H9 (cell line): Measurements from ENCODE around the gene OSTF1. TPM values are rescaled to one million over a fixed set of nuclear protein-coding genes. Genes with fewer than 3 reads are reported as not detected.

ENCODE experiments used
- DNase-seq: peaks from one replicate; pipeline ENCODE4 v3.0.0-alpha.2; 2017
- H2AFZ ChIP-seq: one replicate; pipeline ENCODE4 v1.6.1; 2013; ENCODE audit warnings: mild to moderate bottlenecking, low read length, control low read depth, moderate library complexity
- H2AK5ac ChIP-seq: 2 replicates; pipeline ENCODE4 v1.6.1; 2013; ENCODE audit warnings: low read length, control low read depth, mixed read lengths; ENCODE audit not compliant: insufficient read length
- H2BK120ac ChIP-seq: one replicate; pipeline ENCODE4 v1.6.1; 2013; ENCODE audit warnings: low read depth, mild to moderate bottlenecking, low read length, control low read depth, inconsistent platforms; ENCODE audit not compliant: poor library complexity, severe bottlenecking
- H2BK12ac ChIP-seq: 2 replicates; pipeline ENCODE4 v1.6.1; 2013; ENCODE audit warnings: low read length, control low read depth, mixed read lengths, low read depth; ENCODE audit not compliant: insufficient read length
- H2BK15ac ChIP-seq: 2 replicates; pipeline ENCODE4 v1.6.1; 2013; ENCODE audit warnings: low read depth, low read length, control low read depth
- H2BK20ac ChIP-seq: one replicate; pipeline ENCODE4 v1.6.1; 2013; ENCODE audit warnings: low read depth, mild to moderate bottlenecking, low read length, control low read depth, inconsistent platforms; ENCODE audit not compliant: poor library complexity, severe bottlenecking
- H2BK5ac ChIP-seq: 2 replicates; pipeline ENCODE4 v1.6.1; 2013; ENCODE audit warnings: low read length, control low read depth, mixed read lengths; ENCODE audit not compliant: insufficient read length
- H3K14ac ChIP-seq: 2 replicates; pipeline ENCODE4 v1.6.1; 2013; ENCODE audit warnings: low read length, control low read depth; ENCODE audit not compliant: insufficient read depth
- H3K18ac ChIP-seq: 2 replicates; pipeline ENCODE4 v1.6.1; 2013; ENCODE audit warnings: low read depth, mild to moderate bottlenecking, mixed read lengths, low read length, control low read depth; ENCODE audit not compliant: insufficient read length
- H3K23ac ChIP-seq: 2 replicates; pipeline ENCODE4 v1.6.1; 2013; ENCODE audit warnings: low read length, control low read depth, mixed read lengths, low read depth; ENCODE audit not compliant: insufficient read length
- H3K23me2 ChIP-seq: 2 replicates; pipeline ENCODE4 v1.6.1; 2013; ENCODE audit warnings: low read depth, mild to moderate bottlenecking, mixed read lengths, low read length, control low read depth; ENCODE audit not compliant: insufficient read length, poor library complexity, severe bottlenecking
- H3K27ac ChIP-seq: 2 replicates; pipeline ENCODE4 v1.5.1; 2013; ENCODE audit warnings: low read length, control low read depth, mixed read lengths, low read depth; ENCODE audit not compliant: insufficient read length
- H3K27me3 ChIP-seq: 2 replicates; pipeline ENCODE4 v1.6.1; 2013; ENCODE audit warnings: low read length, control low read depth, inconsistent platforms; ENCODE audit not compliant: insufficient read depth
- H3K4ac ChIP-seq: 2 replicates; pipeline ENCODE4 v1.6.1; 2013; ENCODE audit warnings: low read depth, mild to moderate bottlenecking, control low read depth, inconsistent platforms, low read length, moderate library complexity
- H3K4me1 ChIP-seq: 2 replicates; pipeline ENCODE4 v1.6.1; 2013; ENCODE audit warnings: low read length, control low read depth, inconsistent platforms; ENCODE audit not compliant: insufficient read depth
- H3K4me2 ChIP-seq: 2 replicates; pipeline ENCODE4 v1.6.1; 2013; ENCODE audit warnings: low read length, control low read depth, mixed read lengths; ENCODE audit not compliant: insufficient read length, insufficient read depth
- H3K56ac ChIP-seq: 2 replicates; pipeline ENCODE4 v1.6.1; 2013; ENCODE audit warnings: low read depth, mild to moderate bottlenecking, mixed read lengths, low read length, control low read depth; ENCODE audit not compliant: insufficient read length
- H3K79me1 ChIP-seq: 2 replicates; pipeline ENCODE4 v1.6.1; 2013; ENCODE audit warnings: low read depth, mild to moderate bottlenecking, moderate library complexity, low read length, control low read depth, inconsistent platforms; ENCODE audit not compliant: insufficient read depth, poor library complexity, severe bottlenecking
- H3K79me2 ChIP-seq: 2 replicates; pipeline ENCODE4 v1.6.1; 2013; ENCODE audit warnings: low read length, control low read depth, inconsistent platforms; ENCODE audit not compliant: insufficient read depth
- H3K9ac ChIP-seq: 2 replicates; pipeline ENCODE4 v1.6.1; 2013; ENCODE audit warnings: low read length, control low read depth, mixed read lengths; ENCODE audit not compliant: insufficient read length; ENCODE audit errors: extremely low read depth
- H3K9me3 ChIP-seq: one replicate; pipeline ENCODE4 v1.6.1; 2013; ENCODE audit warnings: low read depth, low read length, inconsistent platforms; ENCODE audit not compliant: control insufficient read depth
- H3T11ph ChIP-seq: one replicate; pipeline ENCODE4 v1.6.1; 2013; ENCODE audit warnings: mild to moderate bottlenecking, low read length, control low read depth, inconsistent platforms
- H4K20me1 ChIP-seq: one replicate; pipeline ENCODE4 v1.6.1; 2013; ENCODE audit not compliant: control insufficient read depth, insufficient read length, insufficient read depth
- H4K5ac ChIP-seq: 2 replicates; pipeline ENCODE4 v1.6.1; 2013; ENCODE audit warnings: low read depth, mild to moderate bottlenecking, mixed read lengths, low read length, control low read depth; ENCODE audit not compliant: insufficient read length
- H4K8ac ChIP-seq: replicated peaks from 2 replicates; pipeline ENCODE4 v1.6.1; 2013; ENCODE audit warnings: low read length, control low read depth, mixed read lengths, low read depth; ENCODE audit not compliant: insufficient read length
- H4K91ac ChIP-seq: 2 replicates; pipeline ENCODE4 v1.6.1; 2013; ENCODE audit warnings: low read depth, mild to moderate bottlenecking, moderate library complexity, mixed read lengths, low read length, control low read depth; ENCODE audit not compliant: insufficient read length
- H3K27ac Mint-ChIP-seq, 3 experiments: 2 replicates in 2 of 3; 3 replicates in 1 of 3; pipeline ENCODE4 v1.8.0; 2020 to 2021; ENCODE audit warnings: mixed read lengths in 3 of 3, mild to moderate bottlenecking in 1 of 3, moderate library complexity in 1 of 3
- H3K27me3 Mint-ChIP-seq: 2 replicates; pipeline ENCODE4 v1.8.0; 2021; ENCODE audit warnings: low read depth, mild to moderate bottlenecking, moderate library complexity, mixed read lengths
- H3K36me3 Mint-ChIP-seq, 3 experiments: 2 replicates in 2 of 3; 3 replicates in 1 of 3; pipeline ENCODE4 v1.8.0; 2020 to 2021; ENCODE audit warnings: low read depth in 3 of 3, mixed read lengths in 3 of 3; ENCODE audit not compliant: insufficient read depth in 1 of 3
- H3K4me1 Mint-ChIP-seq, 2 experiments: 2 replicates each; pipeline ENCODE4 v1.8.0; 2020; ENCODE audit warnings: mixed read lengths in 2 of 2
- H3K4me3 Mint-ChIP-seq, 2 experiments: 2 replicates in 1 of 2; 3 replicates in 1 of 2; pipeline ENCODE4 v1.8.0; 2020 to 2021; ENCODE audit warnings: mild to moderate bottlenecking in 2 of 2, mixed read lengths in 2 of 2, moderate library complexity in 1 of 2
- H3K9me3 Mint-ChIP-seq, 2 experiments: 2 replicates in 1 of 2; 3 replicates in 1 of 2; pipeline ENCODE4 v1.8.0; 2020; ENCODE audit warnings: mild to moderate bottlenecking in 2 of 2, mixed read lengths in 2 of 2, moderate library complexity in 1 of 2
- WGBS: extraction: QIAGEN DNeasy Blood & Tissue Kit; methylation state at CpG from one replicate; pipeline ENCODE4 v1.1.7; 2013; ENCODE audit warnings: missing lambda C conversion rate, low lambda C conversion rate, mixed read lengths; ENCODE audit not compliant: insufficient read length; ENCODE audit errors: extremely low coverage; 5-methylcytosine and 5-hydroxymethylcytosine counted together
- total RNA-seq: library from RNA; stranded (reverse); gene quantifications from 2 replicates; pipeline ENCODE4 v1.2.1, GENCODE V29; 2021
- TF ChIP-seq, protein P1 (sequence below): fragments of 200-600 bp; sonication (generic); conservative IDR thresholded peaks from 3 replicates; pipeline ENCODE4 v1.8.0; 2021; ENCODE audit warnings: antibody characterized with exemption, mild to moderate bottlenecking

OSTF1 gene
- total RNA-seq, 1 experiment from 2014 or later, result 16.1 TPM

DNA sequence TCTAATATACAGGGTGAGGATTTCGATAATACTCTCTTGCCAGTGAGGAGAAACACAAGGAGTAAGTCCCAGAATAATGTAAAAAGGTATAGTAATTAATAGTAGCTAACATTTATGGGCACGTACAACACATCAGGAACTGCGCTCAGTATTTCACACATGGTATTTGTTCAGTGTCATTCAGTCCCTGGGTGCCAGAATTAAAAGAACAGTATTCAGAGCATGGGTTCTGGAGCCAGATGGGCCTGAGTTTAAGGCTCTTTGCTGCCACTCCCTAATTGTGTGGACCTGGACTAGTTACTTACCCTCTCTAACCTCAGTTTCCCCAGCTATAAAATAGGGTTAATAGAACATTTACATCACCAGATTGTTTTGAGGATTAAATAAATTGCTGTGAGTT, 16.3 kb downstream of the OSTF1 start:
- H3K23ac ChIP-seq, result no peak overlapping the region
- DNase-seq, result no peak
- H3K9me3 Mint-ChIP-seq, result no peaks in the 10 kb centered on the region
- H4K20me1 ChIP-seq, result no peaks in the 10 kb centered on the region
- H3K18ac ChIP-seq, result no peak overlapping the region
- H3K56ac ChIP-seq, result no peak overlapping the region
- H2BK12ac ChIP-seq, result no peak overlapping the region
- no peak overlapping the region for H2BK5ac ChIP-seq
- no peak overlapping the region for H3K4me3 Mint-ChIP-seq
- no peak overlapping the region for H3K4me2 ChIP-seq
- no peaks in the 10 kb centered on the region; the same call in 1 of the 2 replicates for H3K4me1 ChIP-seq
- no peak overlapping the region for H2AFZ ChIP-seq
- no peak overlapping the region for H2BK20ac ChIP-seq
- H2AK5ac ChIP-seq, result no peak overlapping the region
- H2BK15ac ChIP-seq, result no peak overlapping the region
- H3K4ac ChIP-seq, result no peak overlapping the region
- no peaks in the 10 kb centered on the region for H3K79me2 ChIP-seq
- H3K27ac ChIP-seq, result no peak overlapping the region
- WGBS, result no CpG with 5 or more reads among the region's 3 CpGs
- H4K5ac ChIP-seq, result no peak overlapping the region
- H3K36me3 Mint-ChIP-seq, result no peaks in the 10 kb centered on the region
- no peak overlapping the region for H3K9ac ChIP-seq
- TF ChIP-seq, protein P1, sequence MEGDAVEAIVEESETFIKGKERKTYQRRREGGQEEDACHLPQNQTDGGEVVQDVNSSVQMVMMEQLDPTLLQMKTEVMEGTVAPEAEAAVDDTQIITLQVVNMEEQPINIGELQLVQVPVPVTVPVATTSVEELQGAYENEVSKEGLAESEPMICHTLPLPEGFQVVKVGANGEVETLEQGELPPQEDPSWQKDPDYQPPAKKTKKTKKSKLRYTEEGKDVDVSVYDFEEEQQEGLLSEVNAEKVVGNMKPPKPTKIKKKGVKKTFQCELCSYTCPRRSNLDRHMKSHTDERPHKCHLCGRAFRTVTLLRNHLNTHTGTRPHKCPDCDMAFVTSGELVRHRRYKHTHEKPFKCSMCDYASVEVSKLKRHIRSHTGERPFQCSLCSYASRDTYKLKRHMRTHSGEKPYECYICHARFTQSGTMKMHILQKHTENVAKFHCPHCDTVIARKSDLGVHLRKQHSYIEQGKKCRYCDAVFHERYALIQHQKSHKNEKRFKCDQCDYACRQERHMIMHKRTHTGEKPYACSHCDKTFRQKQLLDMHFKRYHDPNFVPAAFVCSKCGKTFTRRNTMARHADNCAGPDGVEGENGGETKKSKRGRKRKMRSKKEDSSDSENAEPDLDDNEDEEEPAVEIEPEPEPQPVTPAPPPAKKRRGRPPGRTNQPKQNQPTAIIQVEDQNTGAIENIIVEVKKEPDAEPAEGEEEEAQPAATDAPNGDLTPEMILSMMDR, result no peak
- no peaks in the 10 kb centered on the region for H3K23me2 ChIP-seq
- no peak overlapping the region for H2BK120ac ChIP-seq
- H3K9me3 ChIP-seq, result no peaks in the 10 kb centered on the region
- H3K4me1 Mint-ChIP-seq, result peaks cover 5 to 7% of the 10 kb centered on the region in 2 experiments; a peak in 3 of 4 replicates
- H3K27ac Mint-ChIP-seq, result no peak overlapping the region
- H3K79me1 ChIP-seq, result no peaks in the 10 kb centered on the region
- H4K8ac ChIP-seq, result no peak overlapping the region
- H3T11ph ChIP-seq, result no peak overlapping the region
- H3K27me3 Mint-ChIP-seq, result no peaks in the 10 kb centered on the region
- H3K14ac ChIP-seq, result no peak overlapping the region
- no peak overlapping the region for H4K91ac ChIP-seq
- H3K27me3 ChIP-seq, result no peaks in the 10 kb centered on the region
